Spleen (tissue), 11 donors: Measurements from ENCODE around the gene SNX19. TPM values are rescaled to one million over a fixed set of nuclear protein-coding genes. Genes with fewer than 3 reads are reported as not detected.
A peak's percentile ranks its signal among the peaks of the same experiment; 100 is the strongest.

Experiments used
- DNase-seq: peaks from one replicate; pipeline ENCODE4 v3.0.0-alpha.2; 2020
- H3K27ac ChIP-seq, 8 donors: fragments of 200-600 bp; sonication (generic) in 7 of 8; 1 replicate in 4 of 8; 2 replicates in 4 of 8; pipeline versions ENCODE4 v1.5.0 to v1.8.0; 2016 to 2021; ENCODE audit warnings: inconsistent platforms in 4 of 8, mild to moderate bottlenecking in 4 of 8, moderate library complexity in 1 of 8
- H3K27me3 ChIP-seq, 7 donors: fragments of 200-600 bp; sonication (generic) in 6 of 7; replicated peaks in 1 of 7; 1 replicate in 4 of 7; 2 replicates in 3 of 7; pipeline versions ENCODE4 v1.5.0 to v1.8.0; 2016 to 2021; ENCODE audit warnings: inconsistent platforms in 3 of 7, mild to moderate bottlenecking in 1 of 7
- H3K36me3 ChIP-seq, 6 donors: fragments of 200-600 bp; sonication (generic) in 5 of 6; 1 replicate in 4 of 6; 2 replicates in 2 of 6; pipeline versions ENCODE4 v1.5.0 to v1.8.0; 2016 to 2021; ENCODE audit warnings: inconsistent platforms in 2 of 6
- H3K4me1 ChIP-seq, 6 donors: fragments of 200-600 bp; sonication (generic) in 5 of 6; 1 replicate in 3 of 6; 2 replicates in 3 of 6; pipeline versions ENCODE4 v1.5.0 to v1.8.0; 2016 to 2021; ENCODE audit warnings: inconsistent platforms in 3 of 6
- H3K4me3 ChIP-seq, 8 donors: fragments of 200-600 bp; sonication (generic) in 7 of 8; 1 replicate in 4 of 8; 2 replicates in 4 of 8; pipeline versions ENCODE4 v1.5.0 to v1.8.0; 2016 to 2021; ENCODE audit warnings: inconsistent platforms in 4 of 8, mild to moderate bottlenecking in 4 of 8, moderate library complexity in 2 of 8
- H3K9me3 ChIP-seq, 8 donors: fragments of 200-600 bp; sonication (generic) in 7 of 8; 1 replicate in 4 of 8; 2 replicates in 4 of 8; pipeline versions ENCODE4 v1.5.0 to v1.8.0; 2016 to 2021; ENCODE audit warnings: inconsistent platforms in 4 of 8
- POLR2A ChIP-seq, 3 donors: fragments of 450-650 bp; IDR thresholded peaks; one replicate each; pipeline ENCODE4 v1.5.1; 2017; ENCODE audit warnings: antibody characterized with exemption in 3 of 3, mild to moderate bottlenecking in 1 of 3
- POLR2AphosphoS5 ChIP-seq, 3 donors: sonication (generic); formaldehyde crosslinking; IDR thresholded peaks; one replicate each; pipeline ENCODE4 v1.5.1; 2017; ENCODE audit warnings: antibody characterized with exemption in 3 of 3
- WGBS, 5 donors: extraction: QIAGEN DNeasy Blood & Tissue Kit in 3 of 5; methylation state at CpG; one replicate each; pipeline versions ENCODE4 v1.1.5 to v1.1.7; 2013 to 2018; 5-methylcytosine and 5-hydroxymethylcytosine counted together
- intact Hi-C: fragments of 100-400 bp; cut with DNase I; formaldehyde crosslinking; loops from one replicate; pipeline ENCODE4 v1.15.0; 2023; ENCODE audit warnings: low total_unique reads
- polyA plus RNA-seq, 3 donors: library from polyadenylated mRNA; stranded (reverse); fragments of 200-250 nt; gene quantifications; one replicate each; pipeline ENCODE4 v1.2.1, GENCODE V29; 2013
- total RNA-seq, 7 donors: library from RNA; depleted of rRNA in 3 of 7; stranded (reverse); fragments of >200 nt in 3 of 7; fragmentation: NEBNext Ultra II Directional in 4 of 7; extraction: Animal tissue kit (Norgen Biotek cat#: 25700) in 4 of 7; gene quantifications; one replicate each; pipeline versions ENCODE4 v1.1.0 to v1.2.1, GENCODE V29; 2016 to 2021
- TF ChIP-seq, protein P1 (sequence below), 11 experiments: fragments of 200-600 bp in 7 of 11; fragments of 450-650 bp in 4 of 11; sonication (generic) in 4 of 11; IDR thresholded peaks in 8 of 11; conservative IDR thresholded peaks in 3 of 11; 1 replicate in 7 of 11; 2 replicates in 4 of 11; pipeline versions ENCODE4 v1.4.0 to v1.8.0; 2016 to 2021; ENCODE audit warnings: antibody characterized with exemption in 11 of 11, inconsistent platforms in 4 of 11, mild to moderate bottlenecking in 1 of 11
- donor health status: healthy with polysubstance abuse.
- donor health status: DM: no; HTN: no; CAD: no; lungs with moderate emphysema.
- donor health status: DM: no; HTN: no; CAD: no.
- donor health status: Bipolar disorder and iron deficiency.
- donor health status: healthy.
- donor health status: DM: no; HTN: no; CAD: no.
- donor health status: DM: yes; HTN: yes; CAD: no.

The SNX19 gene
- total and polyA plus RNA-seq, 10 donors = 6.0 to 121 (median 64.8) TPM

- DNase-seq = no peak
- Histone ChIP-seq H3K9me3 (no peaks in the 10 kb centered on the region), H3K27me3 (no peaks in the 10 kb centered on the region), H3K4me1 (peaks cover 0 to 9% (median 8%) of the 10 kb centered on the region in 6 donors), H3K4me3 (no peak overlapping the region), H3K36me3 (peaks cover 0 to 32% (median 4%) of the 10 kb centered on the region in 6 donors), H3K27ac (no peak overlapping the region)
- intact Hi-C loops = no loop called here
- TF ChIP-seq POLR2AphosphoS5 (IDR thresholded peaks at IDR 0.05) (peak in 1 of 3 donors; percentile 22), POLR2A (IDR thresholded peaks at IDR 0.05) (no peak)
- 84 to 92% (median 88%) methylated on average over 11 of the region's 11 CpGs for WGBS, 5 donors
Measured at GRCh38 chr11:130865091-130865773, 51.0 kb downstream of the SNX19 start.

GRCh38 chr11:130861902-130862860, 54.1 kb downstream of the SNX19 start:
- Histone ChIP-seq H3K4me1 (peaks cover 0 to 9% (median 8%) of the 10 kb centered on the region in 6 donors), H3K4me3 (no peak overlapping the region)

DNA sequence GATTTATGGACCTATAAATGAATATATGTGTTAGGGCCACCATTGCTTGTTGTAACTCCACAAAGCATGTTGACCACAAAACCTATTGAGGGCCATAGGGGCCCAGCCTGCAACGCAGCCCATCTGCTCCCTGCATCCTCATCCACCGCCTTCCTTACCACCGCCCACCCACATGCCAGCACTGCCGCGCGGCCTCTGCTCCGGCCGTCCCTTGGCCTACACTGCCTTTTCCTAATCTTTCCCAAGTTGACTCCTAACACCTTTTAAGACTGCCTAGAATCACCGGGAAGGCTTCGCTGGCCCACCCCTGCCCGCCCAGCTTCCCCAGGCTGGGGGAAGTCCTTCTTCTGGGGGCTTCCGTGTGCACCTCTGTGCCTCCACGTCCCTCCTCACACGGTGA, 55.0 kb downstream of the SNX19 start:
- DNase-seq = no peak
- peaks cover 0 to 6% (median 0%) of the 10 kb centered on the region in 8 donors for H3K9me3 ChIP-seq
- H3K27ac ChIP-seq = no peak overlapping the region
- H3K4me3 ChIP-seq = no peak overlapping the region
- peaks cover 0 to 6% (median 0%) of the 10 kb centered on the region in 6 donors for H3K36me3 ChIP-seq
- WGBS, 5 donors = 90 to 96% (median 92%) methylated on average over 14 of the region's 14 CpGs
- intact Hi-C loops = no loop called here
- H3K27me3 ChIP-seq = no peaks in the 10 kb centered on the region
- peaks cover 0 to 9% (median 8%) of the 10 kb centered on the region in 6 donors for H3K4me1 ChIP-seq
- peak in 1 of 3 donors; percentile 11 for TF ChIP-seq POLR2AphosphoS5 (IDR thresholded peaks at IDR 0.05)
- no peak for TF ChIP-seq POLR2A (IDR thresholded peaks at IDR 0.05)
- TF ChIP-seq, protein P1, sequence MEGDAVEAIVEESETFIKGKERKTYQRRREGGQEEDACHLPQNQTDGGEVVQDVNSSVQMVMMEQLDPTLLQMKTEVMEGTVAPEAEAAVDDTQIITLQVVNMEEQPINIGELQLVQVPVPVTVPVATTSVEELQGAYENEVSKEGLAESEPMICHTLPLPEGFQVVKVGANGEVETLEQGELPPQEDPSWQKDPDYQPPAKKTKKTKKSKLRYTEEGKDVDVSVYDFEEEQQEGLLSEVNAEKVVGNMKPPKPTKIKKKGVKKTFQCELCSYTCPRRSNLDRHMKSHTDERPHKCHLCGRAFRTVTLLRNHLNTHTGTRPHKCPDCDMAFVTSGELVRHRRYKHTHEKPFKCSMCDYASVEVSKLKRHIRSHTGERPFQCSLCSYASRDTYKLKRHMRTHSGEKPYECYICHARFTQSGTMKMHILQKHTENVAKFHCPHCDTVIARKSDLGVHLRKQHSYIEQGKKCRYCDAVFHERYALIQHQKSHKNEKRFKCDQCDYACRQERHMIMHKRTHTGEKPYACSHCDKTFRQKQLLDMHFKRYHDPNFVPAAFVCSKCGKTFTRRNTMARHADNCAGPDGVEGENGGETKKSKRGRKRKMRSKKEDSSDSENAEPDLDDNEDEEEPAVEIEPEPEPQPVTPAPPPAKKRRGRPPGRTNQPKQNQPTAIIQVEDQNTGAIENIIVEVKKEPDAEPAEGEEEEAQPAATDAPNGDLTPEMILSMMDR (IDR thresholded peaks at IDR 0.05 in 8 of 11, conservative IDR thresholded peaks at IDR 0.05 in 3 of 11) = no peak

More at GRCh38 chr11:130861902-130862860, 54.1 kb downstream of the SNX19 start:
- Histone ChIP-seq H3K36me3 (peaks cover 0 to 11% (median 0%) of the 10 kb centered on the region in 6 donors), H3K27ac (no peak overlapping the region), H3K27me3 (no peaks in the 10 kb centered on the region), H3K9me3 (no peaks in the 10 kb centered on the region)
- WGBS, 5 donors = 26 to 31% (median 28%) methylated on average over 24 to 30 of the region's 30 CpGs
- TF ChIP-seq, protein P1 (IDR thresholded peaks at IDR 0.05 in 8 of 11, conservative IDR thresholded peaks at IDR 0.05 in 3 of 11) = peak; percentile 92 to 100 (median 99)
- peak; percentile 74 to 83 (median 75) for TF ChIP-seq POLR2AphosphoS5 (IDR thresholded peaks at IDR 0.05)
- TF ChIP-seq POLR2A (IDR thresholded peaks at IDR 0.05) = no peak
- intact Hi-C loops = loop anchor here (2.0 kb wide), 1 partner anchor 429 kb away; no protein-coding TSS in a partner anchor
- DNase-seq = peak; percentile 97

DNA sequence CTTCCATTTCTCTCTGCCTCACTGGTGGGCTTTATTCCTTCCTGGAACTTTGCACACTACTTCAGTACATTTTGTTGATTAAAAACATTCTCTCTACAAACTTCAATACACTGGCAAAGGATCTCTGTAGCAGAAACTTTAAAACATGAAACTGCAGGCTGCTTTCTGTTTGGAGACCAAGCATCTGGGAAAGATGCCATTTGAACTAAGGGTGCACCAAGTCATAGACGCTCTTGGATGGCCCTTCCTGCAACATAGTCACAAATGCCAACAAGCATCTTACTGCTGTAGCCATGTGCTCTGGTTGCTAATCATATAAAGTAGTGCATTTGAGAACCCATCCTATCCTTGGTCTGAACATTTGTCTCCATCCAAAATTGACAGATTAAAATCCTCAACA, 56.4 kb downstream of the SNX19 start:
- DNase-seq = no peak
- TF ChIP-seq, protein P1 (IDR thresholded peaks at IDR 0.05 in 8 of 11, conservative IDR thresholded peaks at IDR 0.05 in 3 of 11) = no peak
- TF ChIP-seq POLR2A (IDR thresholded peaks at IDR 0.05) (no peak), POLR2AphosphoS5 (IDR thresholded peaks at IDR 0.05) (no peak)
- Histone ChIP-seq H3K4me1 (peaks cover 0 to 9% (median 8%) of the 10 kb centered on the region in 6 donors), H3K27me3 (no peaks in the 10 kb centered on the region), H3K4me3 (no peak overlapping the region), H3K27ac (no peak overlapping the region), H3K9me3 (peaks cover 0 to 6% (median 0%) of the 10 kb centered on the region in 8 donors), H3K36me3 (no peaks in the 10 kb centered on the region)
- 53 to 83% (median 72%) methylated on average over 1 of the region's 1 CpG for WGBS, 5 donors
- intact Hi-C loops = no loop called here
